NCI-H82 treated with DMSO at 0.1 percent for 48 hours (cell line): ENCODE results near the gene MAN2A2.
"Not testable (repeated sequence)": the region's sequence is repeated elsewhere in the genome, so short reads cannot be mapped to it uniquely, and the experiment has no call there.

ENCODE experiments used
- DNase-seq: peaks from one replicate; lab custom pipeline; 2025; ENCODE audit not compliant: unreplicated experiment; lab: John Stamatoyannopoulos, UW

MAN2A2 gene

DNA sequence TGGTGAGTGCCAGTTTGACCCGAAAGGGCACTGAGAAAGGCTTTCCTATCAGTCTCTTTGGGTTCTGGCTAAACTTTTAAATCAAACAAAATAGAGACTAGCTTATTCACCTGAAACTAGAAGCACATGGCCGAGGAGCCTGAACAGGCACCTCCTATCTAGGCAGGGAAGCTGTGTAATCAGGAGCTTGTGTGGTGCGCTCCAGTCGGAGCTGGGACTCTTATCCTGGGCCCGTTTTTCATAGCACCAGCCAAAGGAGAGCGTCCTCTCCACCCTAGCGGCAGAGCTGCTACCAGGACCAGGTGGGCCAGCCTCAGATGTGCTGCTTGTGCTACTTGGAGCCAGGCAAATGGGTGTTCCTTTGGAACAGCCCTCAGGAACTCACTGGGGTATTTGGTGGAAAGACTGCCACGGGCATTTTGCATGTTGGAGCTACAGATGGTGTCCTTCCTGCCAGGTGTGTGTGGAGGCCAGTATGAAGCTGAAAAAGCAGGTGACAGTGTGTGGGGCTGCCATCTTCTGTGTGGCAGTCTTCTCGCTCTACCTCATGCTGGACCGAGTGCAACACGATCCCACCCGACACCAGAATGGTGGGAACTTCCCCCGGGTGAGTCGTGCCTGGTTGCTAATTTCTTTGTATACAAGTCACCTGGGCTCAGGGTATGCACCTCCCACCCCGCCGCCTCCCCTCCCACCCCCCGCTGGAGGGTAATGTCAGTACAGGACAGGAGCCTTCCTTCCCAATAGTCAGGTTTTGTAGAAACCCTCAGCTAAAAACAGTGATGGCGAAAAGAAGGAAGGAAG is 833 bp downstream of the MAN2A2 start:
- DNase-seq: no peak

- DNase-seq: no peak
Measured at GRCh38 chr15:90904746-90905145, 1.6 kb downstream of the MAN2A2 start.

DNA sequence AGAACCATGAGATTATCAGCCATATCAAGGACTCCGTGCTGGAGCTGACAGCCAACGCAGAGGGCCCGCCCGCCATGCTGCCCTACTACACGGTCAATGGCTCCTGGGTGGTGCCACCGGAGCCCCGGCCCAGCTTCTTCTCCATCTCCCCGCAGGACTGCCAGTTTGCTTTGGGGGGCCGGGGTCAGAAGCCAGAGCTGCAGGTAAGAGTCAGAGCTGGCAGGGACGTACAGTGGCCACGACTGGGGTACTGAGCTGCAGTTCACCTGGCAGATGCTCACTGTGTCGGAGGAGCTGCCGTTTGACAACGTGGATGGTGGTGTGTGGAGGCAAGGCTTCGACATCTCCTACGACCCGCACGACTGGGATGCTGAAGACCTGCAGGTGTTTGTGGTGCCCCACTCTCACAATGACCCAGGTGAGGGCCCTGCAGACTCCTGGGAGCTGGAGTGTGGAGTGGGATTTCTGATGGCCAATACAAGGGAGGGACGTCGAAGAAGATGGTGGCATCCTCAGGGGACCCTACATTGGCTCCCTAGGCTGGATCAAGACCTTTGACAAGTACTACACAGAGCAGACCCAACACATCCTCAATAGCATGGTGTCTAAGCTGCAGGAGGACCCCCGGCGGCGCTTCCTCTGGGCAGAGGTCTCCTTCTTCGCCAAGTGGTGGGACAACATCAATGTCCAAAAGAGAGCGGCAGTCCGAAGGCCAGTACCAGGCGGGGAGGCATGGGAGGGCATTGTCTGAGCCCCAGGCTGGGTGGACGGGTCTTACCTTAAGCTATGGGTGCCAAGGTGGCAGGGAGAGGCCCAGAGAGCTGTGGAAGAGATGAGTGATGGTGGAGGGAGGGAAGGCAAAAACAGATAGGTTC is 2.4 kb downstream of the MAN2A2 start:
- DNase-seq: no peak

GRCh38 chr15:90906181-90906849 is 3.2 kb downstream of the MAN2A2 start:
- no peak for DNase-seq

DNA sequence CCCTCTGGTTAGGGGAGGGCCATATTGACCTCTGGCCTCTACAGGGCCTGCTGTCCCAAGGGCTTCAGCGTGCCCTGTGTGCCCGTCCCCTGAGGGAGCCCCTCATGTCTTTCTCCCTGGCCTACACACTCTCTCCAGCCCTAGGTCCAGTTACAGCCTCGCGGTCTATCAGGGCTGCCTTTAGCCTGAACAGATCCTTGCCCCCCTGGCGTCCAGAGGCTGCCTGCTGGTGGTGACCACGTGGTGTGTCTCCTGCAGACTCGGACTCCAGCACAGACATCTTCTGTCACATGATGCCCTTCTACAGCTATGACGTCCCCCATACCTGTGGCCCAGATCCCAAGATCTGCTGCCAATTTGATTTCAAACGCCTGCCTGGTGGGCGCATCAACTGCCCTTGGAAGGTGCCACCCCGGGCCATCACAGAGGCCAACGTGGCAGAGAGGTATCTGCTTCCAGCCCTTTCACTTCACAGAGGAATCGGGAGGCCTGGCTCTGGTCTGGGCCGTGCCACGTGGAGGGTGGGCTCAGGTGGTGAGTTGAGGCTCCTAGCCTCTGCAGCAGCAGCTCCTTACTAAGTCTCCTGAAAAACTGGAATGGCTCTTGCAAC is 4.1 kb downstream of the MAN2A2 start:
- DNase-seq: no peak

GRCh38 chr15:90907838-90908507 is 4.9 kb downstream of the MAN2A2 start:
- no peak for DNase-seq

DNA sequence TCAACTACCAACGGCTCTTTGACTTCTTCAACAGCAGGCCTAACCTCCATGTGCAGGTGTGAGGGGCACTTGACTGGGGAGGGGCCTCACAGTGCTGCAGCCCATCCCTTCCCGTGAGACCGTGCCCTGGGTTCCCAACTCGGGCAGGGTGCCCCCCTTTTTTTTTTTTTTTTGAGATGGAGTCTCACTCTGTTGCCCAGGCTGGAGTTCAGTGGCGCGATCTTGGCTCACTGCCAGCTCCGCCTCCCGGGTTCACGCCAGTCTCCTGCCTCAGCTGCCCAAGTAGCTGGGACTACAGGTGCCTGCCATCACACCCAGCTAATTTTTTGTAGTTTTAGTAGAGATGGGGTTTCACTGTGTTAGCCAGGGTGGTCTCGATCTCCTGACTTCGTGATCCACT is 6.3 kb downstream of the MAN2A2 start:
- DNase-seq: not testable (repeated sequence)

- no peak for DNase-seq
Measured at GRCh38 chr15:90909976-90910375, 6.9 kb downstream of the MAN2A2 start.

- DNase-seq: no peak
Measured at GRCh38 chr15:90910441-90911301, 7.6 kb downstream of the MAN2A2 start.

- DNase-seq: no peak
Measured at GRCh38 chr15:90911302-90911623, 8.2 kb downstream of the MAN2A2 start.

- DNase-seq: no peak
Measured at GRCh38 chr15:90911906-90912769, 9.0 kb downstream of the MAN2A2 start.

DNA sequence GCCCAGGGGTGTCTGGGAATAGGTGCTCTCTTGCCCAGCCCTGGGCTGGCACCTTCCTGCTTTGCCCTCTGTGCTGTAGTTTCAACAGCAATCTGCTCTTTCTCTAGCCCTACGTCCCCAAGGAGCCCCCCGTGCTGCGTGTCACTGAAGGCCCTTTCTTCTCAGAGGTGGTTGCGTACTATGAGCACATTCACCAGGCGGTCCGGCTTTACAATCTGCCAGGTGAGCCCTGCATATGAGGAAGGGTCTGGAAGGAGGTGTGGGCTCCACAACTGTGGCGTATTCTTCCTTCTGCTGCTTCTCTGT is 9.6 kb downstream of the MAN2A2 start:
- no peak for DNase-seq

- DNase-seq: no peak
Measured at GRCh38 chr15:90913398-90913944, 10.4 kb downstream of the MAN2A2 start.

- DNase-seq: no peak
Measured at GRCh38 chr15:90914305-90915080, 11.4 kb downstream of the MAN2A2 start.

GRCh38 chr15:90915216-90915807 is 12.2 kb downstream of the MAN2A2 start:
- no peak for DNase-seq

DNA sequence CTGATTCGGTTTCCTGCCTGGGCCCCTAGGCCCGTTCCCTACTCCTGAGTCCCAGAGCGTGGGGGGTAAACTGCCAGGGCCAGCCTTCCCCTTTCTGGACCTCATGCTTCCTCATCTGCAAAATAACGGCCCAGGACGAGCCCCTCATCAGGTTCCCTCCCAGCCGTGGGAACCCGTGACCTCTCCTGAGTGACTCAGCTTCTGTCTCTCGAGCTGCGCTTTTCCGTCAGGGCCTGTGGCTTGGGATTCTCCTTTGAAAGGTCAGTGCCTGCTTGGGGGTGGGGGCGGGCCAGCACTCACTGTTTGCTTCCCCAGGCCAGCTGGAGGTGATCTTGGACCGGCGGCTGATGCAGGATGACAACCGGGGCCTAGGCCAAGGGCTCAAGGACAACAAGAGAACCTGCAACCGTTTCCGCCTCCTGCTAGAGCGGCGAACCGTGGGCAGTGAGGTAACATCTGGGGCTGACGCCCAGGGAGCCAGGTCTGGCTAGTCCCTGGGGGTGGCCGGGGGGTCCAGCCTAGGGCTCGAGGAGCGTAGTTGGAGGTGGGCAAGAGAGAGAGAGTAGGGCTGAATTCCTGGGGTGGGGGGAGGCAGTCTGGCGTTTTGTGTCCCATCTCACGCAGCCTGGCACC is 12.8 kb downstream of the MAN2A2 start:
- DNase-seq: no peak

DNA sequence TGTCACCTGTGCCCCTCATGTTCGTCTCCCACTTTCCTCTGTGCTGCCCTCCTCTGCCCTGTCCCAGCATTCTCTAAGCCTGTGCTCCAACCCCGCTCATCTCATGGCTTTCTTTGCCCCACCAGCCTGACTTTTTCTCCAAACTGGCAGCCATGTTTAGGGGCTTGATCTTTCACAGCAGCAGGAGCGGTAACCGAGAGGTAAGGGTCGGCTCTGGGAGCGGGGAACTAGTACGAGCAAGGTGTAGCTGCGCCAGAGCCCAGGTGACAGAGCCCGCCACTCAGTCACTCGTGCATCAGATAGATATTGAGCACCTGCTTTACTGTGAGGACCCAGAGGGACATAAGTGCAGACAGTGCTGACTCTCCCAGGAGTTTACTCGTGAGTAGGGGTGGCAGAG is 13.4 kb downstream of the MAN2A2 start:
- no peak for DNase-seq
